Trophoblast cell (in vitro differentiated cells and primary cell): Measurements from ENCODE around the gene TRIM46.
"Not testable (repeated sequence)": the region's sequence is repeated elsewhere in the genome, so short reads cannot be mapped to it uniquely, and the experiment has no call there.

Experiments used
- DNase-seq, 2 donors: peaks; one replicate each; pipeline ENCODE4 v3.0.0-alpha.2; 2016
- H2AFZ ChIP-seq: 2 replicates; pipeline ENCODE4 v1.6.1; 2013; ENCODE audit warnings: low read length, moderate library complexity, mild to moderate bottlenecking; ENCODE audit not compliant: insufficient read depth, poor library complexity
- H2AK5ac ChIP-seq: 2 replicates; pipeline ENCODE4 v1.6.1; 2013; ENCODE audit warnings: mild to moderate bottlenecking, low read length
- H2BK120ac ChIP-seq: 2 replicates; pipeline ENCODE4 v1.6.1; 2013; ENCODE audit warnings: low read length, mild to moderate bottlenecking, moderate library complexity; ENCODE audit not compliant: insufficient read depth, poor library complexity
- H2BK12ac ChIP-seq: 2 replicates; pipeline ENCODE4 v1.6.1; 2013; ENCODE audit warnings: mild to moderate bottlenecking, low read length, moderate library complexity
- H2BK5ac ChIP-seq: 2 replicates; pipeline ENCODE4 v1.6.1; 2013; ENCODE audit warnings: low read length, low read depth, moderate library complexity, mild to moderate bottlenecking; ENCODE audit not compliant: poor library complexity
- H3K14ac ChIP-seq: 2 replicates; pipeline ENCODE4 v1.6.1; 2013; ENCODE audit warnings: mild to moderate bottlenecking, low read length
- H3K18ac ChIP-seq: 2 replicates; pipeline ENCODE4 v1.6.1; 2013; ENCODE audit warnings: mild to moderate bottlenecking, low read length
- H3K23ac ChIP-seq: 2 replicates; pipeline ENCODE4 v1.6.1; 2013; ENCODE audit warnings: low read length
- H3K27ac ChIP-seq: 2 replicates; pipeline ENCODE4 v1.5.1; 2013; ENCODE audit warnings: low read depth, mild to moderate bottlenecking, inconsistent platforms, low read length, moderate library complexity
- H3K27me3 ChIP-seq: 2 replicates; pipeline ENCODE4 v1.6.1; 2013; ENCODE audit warnings: inconsistent platforms, mild to moderate bottlenecking, low read length, moderate library complexity; ENCODE audit not compliant: insufficient read depth
- H3K36me3 ChIP-seq, 2 experiments: 1 replicate in 1 of 2; 2 replicates in 1 of 2; pipeline ENCODE4 v1.6.1; 2013; ENCODE audit warnings: low read length in 2 of 2, mild to moderate bottlenecking in 2 of 2, moderate library complexity in 1 of 2; ENCODE audit not compliant: insufficient read depth in 2 of 2, control insufficient read depth in 1 of 2
- H3K4ac ChIP-seq: 2 replicates; pipeline ENCODE4 v1.6.1; 2013; ENCODE audit warnings: low read depth, mild to moderate bottlenecking, low read length, moderate library complexity
- H3K4me1 ChIP-seq, 2 experiments: 1 replicate in 1 of 2; 2 replicates in 1 of 2; pipeline ENCODE4 v1.6.1; 2013; ENCODE audit warnings: low read length in 2 of 2, mild to moderate bottlenecking in 2 of 2, moderate library complexity in 1 of 2; ENCODE audit not compliant: insufficient read depth in 2 of 2, control insufficient read depth in 1 of 2
- H3K4me2 ChIP-seq: 2 replicates; pipeline ENCODE4 v1.6.1; 2013; ENCODE audit warnings: inconsistent platforms, mild to moderate bottlenecking, low read length, moderate library complexity
- H3K4me3 ChIP-seq: 2 replicates; pipeline ENCODE4 v1.5.1; 2013; ENCODE audit warnings: mild to moderate bottlenecking, low read depth, low read length, inconsistent platforms
- H3K79me1 ChIP-seq: one replicate; pipeline ENCODE4 v1.6.1; 2013; ENCODE audit warnings: low read length
- H3K79me2 ChIP-seq: 2 replicates; pipeline ENCODE4 v1.6.1; 2013; ENCODE audit warnings: low read length, mild to moderate bottlenecking; ENCODE audit not compliant: control insufficient read depth, insufficient read depth, poor library complexity
- H3K9ac ChIP-seq: 2 replicates; pipeline ENCODE4 v1.6.1; 2013; ENCODE audit warnings: mild to moderate bottlenecking, low read length
- H3K9me3 ChIP-seq: 2 replicates; pipeline ENCODE4 v1.6.1; 2013; ENCODE audit warnings: low read depth, mild to moderate bottlenecking, control low read depth, inconsistent platforms, low read length; ENCODE audit not compliant: insufficient read depth
- H4K12ac ChIP-seq: 2 replicates; pipeline ENCODE4 v1.6.1; 2013; ENCODE audit warnings: low read depth, mild to moderate bottlenecking, low read length, moderate library complexity
- H4K8ac ChIP-seq: 2 replicates; pipeline ENCODE4 v1.6.1; 2013; ENCODE audit warnings: low read depth, mild to moderate bottlenecking, low read length, moderate library complexity
- H4K91ac ChIP-seq: one replicate; pipeline ENCODE4 v1.6.1; 2013; ENCODE audit warnings: low read depth, mild to moderate bottlenecking, low read length, moderate library complexity
- WGBS: extraction: QIAGEN DNeasy Blood & Tissue Kit; methylation state at CpG from one replicate; pipeline ENCODE4 v1.1.7; 2013; ENCODE audit warnings: missing lambda C conversion rate; ENCODE audit not compliant: insufficient read length, insufficient coverage; ENCODE audit errors: extremely low coverage; 5-methylcytosine and 5-hydroxymethylcytosine counted together

TRIM46 gene

DNA sequence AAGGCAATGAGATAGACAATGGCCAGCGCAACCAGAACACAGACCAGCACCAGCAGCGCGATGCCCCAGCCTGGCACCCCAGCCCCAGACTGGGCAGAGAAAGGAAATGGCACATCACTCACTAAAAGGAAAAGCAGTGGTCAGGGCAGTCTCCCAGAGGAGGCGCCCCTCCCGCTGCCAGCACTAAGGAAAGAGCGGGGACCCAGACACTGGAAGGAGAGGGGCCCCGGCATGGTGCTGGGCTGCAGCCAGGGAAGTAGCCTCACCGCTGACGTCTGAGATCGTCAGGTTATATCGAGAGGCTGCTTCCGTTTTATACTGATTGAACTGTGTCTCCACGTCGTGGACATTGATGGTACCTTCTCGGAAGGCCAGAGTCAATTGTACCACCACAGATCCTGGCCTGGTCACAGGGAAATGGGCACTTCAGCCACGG is 13.8 kb downstream of the TRIM46 start:
- H3K4me1 ChIP-seq: peaks cover 0 to 4% of the 10 kb centered on the region in 2 experiments
- H4K8ac ChIP-seq: no peak overlapping the region
- H2BK5ac ChIP-seq: no peak overlapping the region
- no peak overlapping the region for H4K12ac ChIP-seq
- no peak overlapping the region for H3K4me3 ChIP-seq
- peaks cover under 1% of the 10 kb centered on the region for H3K9me3 ChIP-seq
- no peak overlapping the region for H3K9ac ChIP-seq
- no peak overlapping the region for H2BK12ac ChIP-seq
- no peak overlapping the region for H4K91ac ChIP-seq
- H2BK120ac ChIP-seq: no peak overlapping the region
- no CpG with 5 or more reads among the region's 16 CpGs for WGBS
- no peak overlapping the region for H3K23ac ChIP-seq
- no peak overlapping the region for H3K27ac ChIP-seq
- H3K4ac ChIP-seq: no peak overlapping the region
- no peak overlapping the region for H2AFZ ChIP-seq
- no peaks in the 10 kb centered on the region for H3K79me2 ChIP-seq
- H3K14ac ChIP-seq: no peak overlapping the region
- H3K36me3 ChIP-seq: no peaks in the 10 kb centered on the region
- DNase-seq: no peak
- no peak overlapping the region for H3K18ac ChIP-seq
- no peak overlapping the region for H2AK5ac ChIP-seq
- no peaks in the 10 kb centered on the region for H3K79me1 ChIP-seq
- no peaks in the 10 kb centered on the region for H3K27me3 ChIP-seq
- no peak overlapping the region for H3K4me2 ChIP-seq

DNA sequence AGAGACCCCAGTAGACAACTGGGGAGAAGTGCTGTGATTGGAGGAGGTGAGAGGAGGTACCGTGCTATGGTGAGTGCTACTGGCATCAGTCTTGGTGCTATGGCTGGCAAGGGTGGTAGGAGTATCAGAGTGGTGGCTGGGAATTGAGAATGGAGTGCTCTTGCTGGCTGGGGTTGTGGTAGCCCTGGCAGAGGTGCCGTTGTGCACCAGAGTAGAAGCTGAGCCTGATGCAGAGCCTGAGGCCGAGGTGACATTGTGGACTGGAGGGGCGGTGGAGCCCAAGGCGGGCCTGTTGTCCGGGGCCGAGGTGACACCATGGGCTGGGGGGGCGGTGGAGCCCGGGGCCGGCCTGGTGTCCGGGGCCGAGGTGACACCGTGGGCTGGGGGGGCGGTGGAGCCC is 14.6 kb downstream of the TRIM46 start:
- Histone ChIP-seq H3K79me2 (peaks cover under 1% of the 10 kb centered on the region), H3K4me2 (no peak overlapping the region), H2AK5ac (no peak overlapping the region), H3K23ac (no peak overlapping the region), H4K12ac (no peak overlapping the region), H2AFZ (no peak overlapping the region), H3K9ac (no peak overlapping the region), H3K4me3 (no peak overlapping the region), H3K4me1 (peaks cover 3 to 8% of the 10 kb centered on the region in 2 experiments), H3K27me3 (no peaks in the 10 kb centered on the region), H3K36me3 (no peaks in the 10 kb centered on the region), H3K18ac (no peak overlapping the region), H2BK5ac (no peak overlapping the region), H3K27ac (no peak overlapping the region), H2BK120ac (no peak overlapping the region), H4K8ac (no peak overlapping the region), H4K91ac (no peak overlapping the region), H3K9me3 (peaks cover 2% of the 10 kb centered on the region), H3K14ac (no peak overlapping the region), H2BK12ac (no peak overlapping the region), H3K79me1 (peaks cover 4% of the 10 kb centered on the region), H3K4ac (no peak overlapping the region)
- WGBS: no CpG with 5 or more reads among the region's 14 CpGs
- no peak for DNase-seq

DNA sequence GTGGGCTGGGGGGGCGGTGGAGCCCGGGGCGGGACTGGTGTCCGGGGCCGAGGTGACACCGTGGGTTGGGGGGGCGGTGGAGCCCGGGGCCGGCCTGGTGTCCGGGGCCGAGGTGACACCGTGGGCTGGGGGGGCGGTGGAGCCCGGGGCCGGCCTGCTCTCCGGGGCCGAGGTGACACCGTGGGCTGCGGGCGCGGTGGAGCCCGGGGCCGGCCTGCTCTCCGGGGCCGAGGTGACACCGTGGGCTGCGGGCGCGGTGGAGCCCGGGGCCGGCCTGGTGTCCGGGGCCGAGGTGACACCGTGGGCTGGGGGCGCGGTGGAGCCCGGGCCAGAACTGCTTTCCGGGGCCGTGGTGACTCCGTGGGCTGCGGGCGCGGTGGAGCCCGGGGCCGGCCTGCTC is 16.3 kb downstream of the TRIM46 start:
- not testable (repeated sequence) for H3K18ac ChIP-seq, H4K8ac ChIP-seq, H2AK5ac ChIP-seq, H2BK5ac ChIP-seq, H3K27me3 ChIP-seq, H3K4me3 ChIP-seq, H3K79me2 ChIP-seq, H3K4ac ChIP-seq, H3K4me2 ChIP-seq, H2BK12ac ChIP-seq, H3K9me3 ChIP-seq, H3K23ac ChIP-seq, H3K9ac ChIP-seq, DNase-seq, H2AFZ ChIP-seq, H4K91ac ChIP-seq, H2BK120ac ChIP-seq, H4K12ac ChIP-seq, H3K27ac ChIP-seq, H3K36me3 ChIP-seq, H3K14ac ChIP-seq
- H3K4me1 ChIP-seq: peaks cover 7 to 14% of the 10 kb centered on the region in 2 experiments
- H3K79me1 ChIP-seq: peaks cover 11% of the 10 kb centered on the region
- no CpG with 5 or more reads among the region's 45 CpGs for WGBS

DNA sequence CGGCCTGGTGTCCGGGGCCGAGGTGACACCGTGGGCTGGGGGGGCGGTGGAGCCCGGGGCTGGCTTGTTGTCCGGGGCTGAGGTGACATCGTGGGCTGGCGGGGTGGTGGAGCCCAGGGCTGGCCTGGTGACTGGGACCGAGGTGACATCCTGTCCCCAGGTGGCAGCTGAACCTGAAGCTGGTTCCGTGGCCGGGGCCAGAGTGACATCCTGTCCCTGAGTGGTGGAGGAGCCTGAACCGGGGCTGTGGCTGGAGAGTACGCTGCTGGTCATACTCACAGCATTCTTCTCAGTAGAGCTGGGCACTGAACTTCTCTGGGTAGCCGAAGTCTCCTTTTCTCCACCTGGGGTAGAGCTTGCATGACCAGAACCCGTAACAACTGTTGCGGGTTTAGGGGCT is 18.3 kb downstream of the TRIM46 start:
- H4K91ac ChIP-seq: no peak overlapping the region
- H3K4me2 ChIP-seq: no peak overlapping the region
- H3K9ac ChIP-seq: no peak overlapping the region
- H2BK12ac ChIP-seq: peak overlapping the region; percentile 8
- no peak overlapping the region for H3K27ac ChIP-seq
- peak overlapping the region; percentile 49 for H2AK5ac ChIP-seq
- no peak overlapping the region for H3K14ac ChIP-seq
- no peak overlapping the region for H3K18ac ChIP-seq
- no peak overlapping the region for H2BK5ac ChIP-seq
- H4K12ac ChIP-seq: no peak overlapping the region
- H2AFZ ChIP-seq: no peak overlapping the region
- H3K4ac ChIP-seq: no peak overlapping the region
- no peak overlapping the region for H3K23ac ChIP-seq
- no peak overlapping the region for H2BK120ac ChIP-seq
- H4K8ac ChIP-seq: no peak overlapping the region
- H3K4me3 ChIP-seq: no peak overlapping the region
- peaks cover 7 to 15% of the 10 kb centered on the region in 2 experiments for H3K4me1 ChIP-seq
- no peak for DNase-seq
- peaks cover 13% of the 10 kb centered on the region for H3K79me1 ChIP-seq
- peaks cover 2% of the 10 kb centered on the region for H3K79me2 ChIP-seq
- peaks cover 2% of the 10 kb centered on the region for H3K9me3 ChIP-seq
- no CpG with 5 or more reads among the region's 17 CpGs for WGBS
- H3K36me3 ChIP-seq: peaks cover 3 to 6% of the 10 kb centered on the region in 2 experiments
- H3K27me3 ChIP-seq: no peaks in the 10 kb centered on the region
